H1 (cell line): ENCODE data around the gene DDX19B. TPM values are rescaled to one million over a fixed set of nuclear protein-coding genes. Genes with fewer than 3 reads are reported as not detected.
A peak's percentile ranks its signal among the peaks of the same experiment; 100 is the strongest.

ENCODE experiments used
- CTCF ChIA-PET: fragments of 300-600 bp; sonication (Branson Sonifier 250); formaldehyde crosslinking; loops from one replicate; lab custom pipeline; 2021; ENCODE audit not compliant: partially characterized antibody; lab: Charles Lee
- POLR2A ChIA-PET: fragments of 300-600 bp; sonication (Branson Sonifier 250); formaldehyde crosslinking; loops from one replicate; lab custom pipeline; 2021; ENCODE audit warnings: inconsistent platforms; ENCODE audit not compliant: partially characterized antibody; lab: Charles Lee
- DNase-seq, 2 experiments: peaks; one replicate each; pipeline versions ENCODE4 v3.0.0 to v3.0.0-alpha.2; 2010 to 2022; ENCODE audit warnings: low spot score in 2 of 2, low read depth in 1 of 2, mixed read lengths in 1 of 2
- FAIRE-seq: peaks from 2 replicates; lab custom pipeline; 2011; peaks lifted over from hg19 to GRCh38; lab: Jason Lieb, UNC
- H2AFZ ChIP-seq: 2 replicates; pipeline ENCODE4 v1.8.1; 2012; ENCODE audit warnings: low read length, inconsistent platforms
- H2AK5ac ChIP-seq: 2 replicates; pipeline ENCODE4 v1.6.1; 2013; ENCODE audit warnings: low read depth, low read length
- H2BK120ac ChIP-seq: replicated peaks from 2 replicates; pipeline ENCODE3; 2013; ENCODE audit warnings: low read depth, low read length, inconsistent platforms
- H2BK12ac ChIP-seq: 2 replicates; pipeline ENCODE4 v1.6.1; 2013; ENCODE audit warnings: low read depth, low read length
- H2BK15ac ChIP-seq: 2 replicates; pipeline ENCODE4 v1.6.1; 2013; ENCODE audit warnings: low read length
- H2BK20ac ChIP-seq: 2 replicates; pipeline ENCODE4 v1.6.1; 2013; ENCODE audit warnings: low read length
- H2BK5ac ChIP-seq: 2 replicates; pipeline ENCODE4 v1.6.1; 2013; ENCODE audit warnings: low read depth, low read length
- H3K14ac ChIP-seq: 2 replicates; pipeline ENCODE4 v1.6.1; 2013; ENCODE audit warnings: inconsistent platforms; ENCODE audit not compliant: insufficient read length
- H3K18ac ChIP-seq: 2 replicates; pipeline ENCODE4 v1.6.1; 2013; ENCODE audit warnings: low read length; ENCODE audit errors: extremely low read depth
- H3K23ac ChIP-seq: 2 replicates; pipeline ENCODE4 v1.6.1; 2013; ENCODE audit warnings: inconsistent platforms; ENCODE audit not compliant: insufficient read length
- H3K23me2 ChIP-seq: 2 replicates; pipeline ENCODE4 v1.6.1; 2013; ENCODE audit warnings: low read depth, low read length
- H3K27ac ChIP-seq: 2 replicates; pipeline ENCODE4 v1.6.1; 2011; ENCODE audit warnings: low read depth, low read length, inconsistent platforms
- H3K27me3 ChIP-seq, 4 experiments: replicated peaks in 1 of 4; 1 replicate in 1 of 4; 2 replicates in 3 of 4; pipeline versions ENCODE4 v1.6.1 to v1.8.1; 2011 to 2013; ENCODE audit warnings: low read length in 3 of 4, mild to moderate bottlenecking in 3 of 4, inconsistent platforms in 2 of 4, mixed read lengths in 2 of 4, moderate library complexity in 1 of 4; ENCODE audit not compliant: control insufficient read depth in 3 of 4, insufficient read depth in 3 of 4; ENCODE audit errors: extremely low read depth in 1 of 4
- H3K36me3 ChIP-seq, 4 experiments: 2 replicates each; pipeline versions ENCODE4 v1.6.1 to v1.8.1; 2011 to 2013; ENCODE audit warnings: mild to moderate bottlenecking in 4 of 4, low read length in 3 of 4, moderate library complexity in 2 of 4, control low read depth in 1 of 4, inconsistent platforms in 1 of 4; ENCODE audit not compliant: insufficient read depth in 4 of 4, control insufficient read depth in 2 of 4
- H3K4ac ChIP-seq: replicated peaks from 2 replicates; pipeline ENCODE3; 2013; ENCODE audit warnings: low read length, low read depth, mixed read lengths, inconsistent platforms; ENCODE audit not compliant: insufficient read length
- H3K4me1 ChIP-seq, 4 experiments: replicated peaks in 1 of 4; 1 replicate in 1 of 4; 2 replicates in 3 of 4; pipeline versions ENCODE4 v1.6.1 to v1.8.1; 2011 to 2013; ENCODE audit warnings: low read length in 3 of 4, inconsistent platforms in 2 of 4, mixed read lengths in 1 of 4; ENCODE audit not compliant: insufficient read depth in 4 of 4, control insufficient read depth in 3 of 4
- H3K4me2 ChIP-seq, 2 experiments: 2 replicates each; pipeline versions ENCODE4 v1.6.1 to v1.8.1; 2011 to 2013; ENCODE audit warnings: low read depth in 2 of 2, low read length in 2 of 2, control low read depth in 1 of 2, inconsistent platforms in 1 of 2, mild to moderate bottlenecking in 1 of 2; ENCODE audit not compliant: insufficient read depth in 1 of 2
- H3K4me3 ChIP-seq, 4 experiments: fragments of 200-600, 300-600 bp in 1 of 4; sonication (generic), shearing (Covaris generic), sonication (Bioruptor Twin) in 1 of 4; 2 replicates each; pipeline versions ENCODE4 v1.5.1 to v1.8.1; 2011 to 2016; ENCODE audit warnings: low read length in 4 of 4, low read depth in 3 of 4, control low read depth in 2 of 4, inconsistent platforms in 2 of 4, mild to moderate bottlenecking in 2 of 4, mixed read lengths in 1 of 4, moderate library complexity in 1 of 4; ENCODE audit not compliant: insufficient read depth in 2 of 4; ENCODE audit errors: extremely low read depth in 1 of 4
- H3K56ac ChIP-seq: replicated peaks from 2 replicates; pipeline ENCODE3; 2013; ENCODE audit warnings: low read depth, mild to moderate bottlenecking, mixed read lengths, low read length, inconsistent platforms; ENCODE audit not compliant: insufficient read length
- H3K79me1 ChIP-seq: 2 replicates; pipeline ENCODE4 v1.6.1; 2013; ENCODE audit warnings: low read depth, low read length, control low read depth
- H3K79me2 ChIP-seq, 2 experiments: 2 replicates each; pipeline versions ENCODE4 v1.6.1 to v1.8.1; 2012 to 2013; ENCODE audit warnings: low read length in 2 of 2, mild to moderate bottlenecking in 2 of 2, inconsistent platforms in 1 of 2; ENCODE audit not compliant: insufficient read depth in 2 of 2, control insufficient read depth in 1 of 2
- H3K9ac ChIP-seq, 4 experiments: replicated peaks in 1 of 4; 1 replicate in 1 of 4; 2 replicates in 3 of 4; pipeline versions ENCODE4 v1.6.1 to v1.8.1; 2011 to 2013; ENCODE audit warnings: low read depth in 3 of 4, low read length in 3 of 4, control low read depth in 2 of 4, mild to moderate bottlenecking in 2 of 4, moderate library complexity in 2 of 4, inconsistent platforms in 1 of 4; ENCODE audit errors: extremely low read depth in 1 of 4
- H3K9me3 ChIP-seq, 2 experiments: 2 replicates each; pipeline versions ENCODE4 v1.6.1 to v1.8.1; 2012 to 2013; ENCODE audit warnings: mild to moderate bottlenecking in 2 of 2, moderate library complexity in 2 of 2, control low read depth in 1 of 2, inconsistent platforms in 1 of 2, low read depth in 1 of 2, low read length in 1 of 2, mixed read lengths in 1 of 2; ENCODE audit not compliant: insufficient read depth in 2 of 2
- H4K20me1 ChIP-seq, 2 experiments: replicated peaks in 1 of 2; 2 replicates each; pipeline versions ENCODE3 to v1.8.1; 2011 to 2013; ENCODE audit warnings: inconsistent platforms in 2 of 2, low read length in 2 of 2, mild to moderate bottlenecking in 1 of 2; ENCODE audit not compliant: insufficient read depth in 2 of 2, control insufficient read depth in 1 of 2
- H4K5ac ChIP-seq: 2 replicates; pipeline ENCODE4 v1.6.1; 2013; ENCODE audit warnings: low read length, low read depth, mixed read lengths, inconsistent platforms; ENCODE audit not compliant: insufficient read length
- H4K8ac ChIP-seq: 2 replicates; pipeline ENCODE4 v1.8.0; 2013; ENCODE audit warnings: mild to moderate bottlenecking, moderate library complexity, low read length, inconsistent platforms; ENCODE audit not compliant: insufficient read depth; ENCODE audit errors: extremely low read depth
- H4K91ac ChIP-seq: replicated peaks from 2 replicates; pipeline ENCODE3; 2013; ENCODE audit warnings: low read length, mixed read lengths, inconsistent platforms; ENCODE audit not compliant: insufficient read length
- MAX ChIP-seq: IDR thresholded peaks from 2 replicates; pipeline ENCODE4 v1.6.1; 2012; ENCODE audit warnings: inconsistent platforms
- RAD21 ChIP-seq, 2 experiments: IDR thresholded peaks in 1 of 2; conservative IDR thresholded peaks in 1 of 2; 2 replicates each; pipeline ENCODE4 v1.6.1; 2011; ENCODE audit warnings: low read depth in 2 of 2, low read length in 2 of 2, improper control_type of control experiment in 1 of 2, inconsistent platforms in 1 of 2, mild to moderate bottlenecking in 1 of 2, moderate library complexity in 1 of 2
- SIRT6 ChIP-seq: IDR thresholded peaks from one replicate; pipeline ENCODE4 v1.7.1; 2012; ENCODE audit warnings: low read length, inconsistent platforms
- WGBS, 2 experiments: shearing (Covaris generic) in 1 of 2; methylation state at CpG; one replicate each; pipeline versions ENCODE4 v1.1.6 to v1.1.7; 2013 to 2015; ENCODE audit warnings: low lambda C conversion rate in 2 of 2, mixed read lengths in 2 of 2, inconsistent platforms in 1 of 2, low coverage in 1 of 2, missing lambda C conversion rate in 1 of 2; ENCODE audit not compliant: insufficient replicate concordance in 2 of 2, insufficient coverage in 1 of 2, insufficient read length in 1 of 2; ENCODE audit errors: extremely low coverage in 1 of 2, missing lambda C conversion rate in 1 of 2; 5-methylcytosine and 5-hydroxymethylcytosine counted together
- polyA plus RNA-seq, 7 experiments: library from polyadenylated mRNA; depleted of rRNA in 3 of 7; stranded (reverse) in 5 of 7; unstranded in 2 of 7; fragments of >200 nt in 5 of 7; fragments of 200-250 nt in 2 of 7; gene quantifications; 1 replicate in 5 of 7; 2 replicates in 1 of 7; 4 replicates in 1 of 7; pipeline versions ENCODE4 v1.2.1 to v1.2.3, GENCODE V29; 2011 to 2013; ENCODE audit warnings: missing spikeins in 2 of 7, mixed read lengths in 2 of 7
- total RNA-seq: library from RNA; stranded (reverse); fragmentation: NEBNext Ultra II Directional; extraction: Animal tissue kit (Norgen Biotek cat#: 25700); gene quantifications from 2 replicates; pipeline ENCODE4 v1.2.1, GENCODE V29; 2021
- TF ChIP-seq, protein P1 (sequence below), 3 experiments: IDR thresholded peaks; 1 replicate in 2 of 3; 2 replicates in 1 of 3; pipeline versions ENCODE4 v1.5.1 to v1.6.1; 2011; ENCODE audit warnings: low read length in 3 of 3, mild to moderate bottlenecking in 3 of 3, inconsistent platforms in 2 of 3, low read depth in 1 of 3, moderate library complexity in 1 of 3; ENCODE audit not compliant: insufficient read depth in 1 of 3; ENCODE audit errors: control extremely low read depth in 1 of 3

Gene DDX19B
- total and polyA plus RNA-seq, 2 of the 8 experiments (the other 6 are each of a cell fraction or from before 2014, with no cell fraction given) = 40.5 to 42.7 TPM

DNA sequence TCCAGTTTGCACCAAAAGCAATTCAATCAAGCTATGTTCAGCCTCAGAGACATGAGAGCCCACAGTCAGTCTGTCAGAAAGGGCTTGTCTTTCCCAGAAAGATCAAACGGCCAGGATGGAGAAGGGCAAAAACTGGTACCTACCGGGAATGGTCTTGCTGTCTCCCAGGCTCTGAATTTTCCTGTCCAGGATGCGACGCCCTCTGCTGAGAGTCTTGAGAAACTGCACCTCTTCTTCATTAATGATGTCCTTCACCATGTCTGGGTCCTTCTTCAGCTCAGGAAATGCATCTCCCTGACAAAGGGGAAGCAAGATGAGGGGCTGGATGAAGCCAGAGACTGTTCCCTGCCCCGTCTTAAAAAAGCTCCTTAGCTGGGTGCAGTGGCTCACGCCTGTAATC, 31.5 kb upstream of the DDX19B start:
- Histone ChIP-seq H3K79me2 (0 out of 4 replicates have a peak, but pooled peaks cover 0 to 7% of the 10 kb centered on the region in 2 experiments), H4K5ac (no peak overlapping the region), H3K9me3 (no peaks in the 10 kb centered on the region), H3K23me2 (no peaks in the 10 kb centered on the region), H2AK5ac (no peak overlapping the region), H3K36me3 (peaks cover 49 to 97% (median 83%) of the 10 kb centered on the region in 4 experiments), H3K18ac (no peak overlapping the region), H3K23ac (no peak overlapping the region), H3K27me3 (no peaks in the 10 kb centered on the region), H3K4ac (no peak overlapping the region), H2BK120ac (no peak overlapping the region), H4K91ac (no peak overlapping the region), H3K4me2 (no peak overlapping the region), H3K9ac (no peak overlapping the region), H3K14ac (no peak overlapping the region), H2BK20ac (no peak overlapping the region), H2BK12ac (no peak overlapping the region), H2BK15ac (no peak overlapping the region), H3K4me1 (no peaks in the 10 kb centered on the region), H2AFZ (no peak overlapping the region), H3K4me3 (no peak overlapping the region), H4K8ac (no peak overlapping the region; the same call in 1 of the 2 replicates), H4K20me1 (peaks cover 0 to 3% of the 10 kb centered on the region in 2 experiments), H3K79me1 (no peaks in the 10 kb centered on the region; the same call in none of the 2 replicates), H3K27ac (no peak overlapping the region), H3K56ac (no peak overlapping the region), H2BK5ac (no peak overlapping the region)
- FAIRE-seq (peak; percentile 87), DNase-seq (peak in 1 of 2 experiments; percentile 69)
- TF ChIP-seq MAX (no peak), RAD21 (IDR thresholded peaks at IDR 0.05 in 1 of 2, conservative IDR thresholded peaks at IDR 0.05 in 1 of 2; ENCODE audit: low read depth in 2 of 2, low read length in 2 of 2) (peak; percentile 31 to 34), SIRT6 (no peak)
- TF ChIP-seq, protein P1, sequence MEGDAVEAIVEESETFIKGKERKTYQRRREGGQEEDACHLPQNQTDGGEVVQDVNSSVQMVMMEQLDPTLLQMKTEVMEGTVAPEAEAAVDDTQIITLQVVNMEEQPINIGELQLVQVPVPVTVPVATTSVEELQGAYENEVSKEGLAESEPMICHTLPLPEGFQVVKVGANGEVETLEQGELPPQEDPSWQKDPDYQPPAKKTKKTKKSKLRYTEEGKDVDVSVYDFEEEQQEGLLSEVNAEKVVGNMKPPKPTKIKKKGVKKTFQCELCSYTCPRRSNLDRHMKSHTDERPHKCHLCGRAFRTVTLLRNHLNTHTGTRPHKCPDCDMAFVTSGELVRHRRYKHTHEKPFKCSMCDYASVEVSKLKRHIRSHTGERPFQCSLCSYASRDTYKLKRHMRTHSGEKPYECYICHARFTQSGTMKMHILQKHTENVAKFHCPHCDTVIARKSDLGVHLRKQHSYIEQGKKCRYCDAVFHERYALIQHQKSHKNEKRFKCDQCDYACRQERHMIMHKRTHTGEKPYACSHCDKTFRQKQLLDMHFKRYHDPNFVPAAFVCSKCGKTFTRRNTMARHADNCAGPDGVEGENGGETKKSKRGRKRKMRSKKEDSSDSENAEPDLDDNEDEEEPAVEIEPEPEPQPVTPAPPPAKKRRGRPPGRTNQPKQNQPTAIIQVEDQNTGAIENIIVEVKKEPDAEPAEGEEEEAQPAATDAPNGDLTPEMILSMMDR (IDR thresholded peaks at IDR 0.05; ENCODE audit: control extremely low read depth in 1 of 3, insufficient read depth in 1 of 3, low read depth in 1 of 3, low read length in 3 of 3) = peak; percentile 51 to 80 (median 58)
- WGBS, 2 experiments = 72% methylated on average over 6 of the region's 6 CpGs; no CpG with 5 or more reads in 1 of the 2 experiments
- CTCF ChIA-PET = interaction anchor here (0.6 to 3.4 kb wide), 33 partner anchors 8 to 306 kb away, joined by 3 to 67 read pairs (median 4); partner anchors contain the start of genes AARS1 and EXOSC6
- POLR2A ChIA-PET = interaction anchor here (0.6 to 24.1 kb wide), 12 partner anchors 8 to 280 kb away, joined by 3 to 414 read pairs (median 5); partner anchors contain the start of genes AARS1, DDX19B, EXOSC6 and FCSK
